SU-DHL-6 (cell line): ENCODE measurements around the gene DYNC2H1.

Source experiments
- CTCF ChIP-seq: fragments of 200-600 bp; sonication (generic); IDR thresholded peaks from one replicate; pipeline ENCODE4 v1.5.1; 2017; ENCODE audit warnings: antibody characterized with exemption, mild to moderate bottlenecking, low read length, moderate library complexity; ENCODE audit not compliant: insufficient read depth, poor library complexity, severe bottlenecking
- EZH2phosphoT487 ChIP-seq: fragments of 200-600 bp; sonication (generic), shearing (Covaris generic); conservative IDR thresholded peaks from 2 replicates; pipeline ENCODE4 v1.6.1; 2018; ENCODE audit warnings: mild to moderate bottlenecking, antibody characterized with exemption, low read length, moderate library complexity, mixed read lengths

GRCh38 chr11:103484545-103484944, 375.3 kb downstream of the DYNC2H1 start:
- no peak for TF ChIP-seq CTCF
- no peak for TF ChIP-seq EZH2phosphoT487
